ENCODE results near the gene RAB3IP. TPM values are rescaled to one million over a fixed set of nuclear protein-coding genes. Genes with fewer than 3 reads are reported as not detected.

RAB3IP gene
- total and polyA plus RNA-seq, 9 donors, result 3.9 to 31.7 (median 6.7) TPM

DNA sequence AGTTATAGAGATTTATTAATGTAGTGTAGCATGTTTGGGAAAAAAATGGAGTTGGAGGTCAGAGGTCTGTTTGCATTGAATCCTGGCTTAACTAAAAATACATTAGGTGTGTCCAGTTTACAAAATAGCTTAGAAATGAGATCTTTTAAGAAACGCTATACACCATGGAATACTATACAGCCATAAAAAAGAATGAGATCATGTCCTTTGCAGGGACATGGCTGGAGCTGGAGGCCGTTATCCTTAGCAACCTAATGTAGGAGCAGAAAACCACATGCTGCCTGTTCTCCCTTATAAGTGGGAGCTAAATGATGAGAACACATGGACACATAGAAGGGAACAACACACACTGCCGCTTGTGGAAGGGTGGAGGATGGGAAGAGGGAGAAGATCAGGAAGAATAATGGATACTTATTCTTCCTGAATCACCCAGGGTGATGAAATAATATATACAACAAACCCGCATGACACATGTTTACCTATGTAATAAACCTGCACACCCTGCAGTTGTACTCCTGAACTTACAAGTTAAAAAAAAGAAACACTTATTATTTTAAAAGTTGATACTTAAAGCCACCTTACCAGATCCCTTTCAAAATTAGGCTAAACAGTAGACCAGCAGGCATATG lies 72.3 kb downstream of the RAB3IP start:
- no peak for TF ChIP-seq EP300 (IDR thresholded peaks at IDR 0.05)
- TF ChIP-seq, protein P1, sequence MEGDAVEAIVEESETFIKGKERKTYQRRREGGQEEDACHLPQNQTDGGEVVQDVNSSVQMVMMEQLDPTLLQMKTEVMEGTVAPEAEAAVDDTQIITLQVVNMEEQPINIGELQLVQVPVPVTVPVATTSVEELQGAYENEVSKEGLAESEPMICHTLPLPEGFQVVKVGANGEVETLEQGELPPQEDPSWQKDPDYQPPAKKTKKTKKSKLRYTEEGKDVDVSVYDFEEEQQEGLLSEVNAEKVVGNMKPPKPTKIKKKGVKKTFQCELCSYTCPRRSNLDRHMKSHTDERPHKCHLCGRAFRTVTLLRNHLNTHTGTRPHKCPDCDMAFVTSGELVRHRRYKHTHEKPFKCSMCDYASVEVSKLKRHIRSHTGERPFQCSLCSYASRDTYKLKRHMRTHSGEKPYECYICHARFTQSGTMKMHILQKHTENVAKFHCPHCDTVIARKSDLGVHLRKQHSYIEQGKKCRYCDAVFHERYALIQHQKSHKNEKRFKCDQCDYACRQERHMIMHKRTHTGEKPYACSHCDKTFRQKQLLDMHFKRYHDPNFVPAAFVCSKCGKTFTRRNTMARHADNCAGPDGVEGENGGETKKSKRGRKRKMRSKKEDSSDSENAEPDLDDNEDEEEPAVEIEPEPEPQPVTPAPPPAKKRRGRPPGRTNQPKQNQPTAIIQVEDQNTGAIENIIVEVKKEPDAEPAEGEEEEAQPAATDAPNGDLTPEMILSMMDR (IDR thresholded peaks at IDR 0.05), result no peak
- no peak for TF ChIP-seq POLR2A (IDR thresholded peaks at IDR 0.05)
- Histone ChIP-seq H3K27me3 (no peaks in the 10 kb centered on the region), H3K4me1 (ENCODE audit: insufficient read depth) (no peaks in the 10 kb centered on the region), H3K4me3 (no peak overlapping the region), H3K9me3 (peaks cover 0 to 8% of the 10 kb centered on the region in 2 donors), H3K27ac (no peak overlapping the region), H3K36me3 (no peaks in the 10 kb centered on the region)
- no peak for DNase-seq
- intact Hi-C loops (cut with DNase I), result no loop called here
- WGBS, 3 donors, result 69 to 85% (median 71%) methylated on average over 4 of the region's 4 CpGs

DNA sequence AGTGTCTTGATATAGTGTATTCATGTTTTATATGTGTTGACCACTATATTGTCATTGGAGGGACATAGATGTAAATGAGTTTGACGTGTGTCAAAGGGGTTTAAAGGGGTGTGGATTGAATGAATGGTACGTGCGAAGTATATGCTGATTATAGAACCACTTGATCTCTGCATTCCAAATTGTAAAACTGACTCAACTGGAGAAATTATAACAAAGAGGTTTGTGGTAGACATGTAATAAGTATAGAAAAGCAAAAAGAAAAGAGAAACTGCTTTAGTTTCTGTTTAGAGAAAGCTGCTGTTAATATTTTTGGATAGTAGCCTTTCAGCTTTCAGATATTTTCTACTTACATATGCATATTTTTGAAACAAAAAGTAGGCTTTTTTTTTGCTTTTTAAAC lies 77.4 kb downstream of the RAB3IP start:
- Histone ChIP-seq H3K9me3 (no peaks in the 10 kb centered on the region), H3K36me3 (no peaks in the 10 kb centered on the region), H3K27me3 (no peaks in the 10 kb centered on the region), H3K4me3 (no peak overlapping the region), H3K27ac (no peak overlapping the region), H3K4me1 (ENCODE audit: insufficient read depth) (no peaks in the 10 kb centered on the region)
- 79 to 87% (median 86%) methylated on average over 3 of the region's 3 CpGs for WGBS, 3 donors
- no peak for DNase-seq
- no peak for TF ChIP-seq EP300 (IDR thresholded peaks at IDR 0.05)
- TF ChIP-seq POLR2A (IDR thresholded peaks at IDR 0.05), result no peak
- TF ChIP-seq, protein P1 (IDR thresholded peaks at IDR 0.05), result no peak
- intact Hi-C loops (cut with DNase I), result no loop called here

- TF ChIP-seq POLR2A (IDR thresholded peaks at IDR 0.05), result no peak
- no peak for TF ChIP-seq EP300 (IDR thresholded peaks at IDR 0.05)
- TF ChIP-seq, protein P1 (IDR thresholded peaks at IDR 0.05), result no peak
- H3K4me3 ChIP-seq, result no peak overlapping the region
- intact Hi-C loops (cut with DNase I), result no loop called here
- H3K9me3 ChIP-seq, result no peaks in the 10 kb centered on the region
- WGBS, 3 donors, result 26 to 46% (median 46%) methylated on average over 6 of the region's 6 CpGs
- DNase-seq, result no peak
- H3K27ac ChIP-seq, result no peak overlapping the region
- no peaks in the 10 kb centered on the region for H3K36me3 ChIP-seq
- H3K4me1 ChIP-seq (ENCODE audit: insufficient read depth), result no peaks in the 10 kb centered on the region
- no peaks in the 10 kb centered on the region for H3K27me3 ChIP-seq
Measured at GRCh38 chr12:69821032-69821455, 82.4 kb downstream of the RAB3IP start.

DNA sequence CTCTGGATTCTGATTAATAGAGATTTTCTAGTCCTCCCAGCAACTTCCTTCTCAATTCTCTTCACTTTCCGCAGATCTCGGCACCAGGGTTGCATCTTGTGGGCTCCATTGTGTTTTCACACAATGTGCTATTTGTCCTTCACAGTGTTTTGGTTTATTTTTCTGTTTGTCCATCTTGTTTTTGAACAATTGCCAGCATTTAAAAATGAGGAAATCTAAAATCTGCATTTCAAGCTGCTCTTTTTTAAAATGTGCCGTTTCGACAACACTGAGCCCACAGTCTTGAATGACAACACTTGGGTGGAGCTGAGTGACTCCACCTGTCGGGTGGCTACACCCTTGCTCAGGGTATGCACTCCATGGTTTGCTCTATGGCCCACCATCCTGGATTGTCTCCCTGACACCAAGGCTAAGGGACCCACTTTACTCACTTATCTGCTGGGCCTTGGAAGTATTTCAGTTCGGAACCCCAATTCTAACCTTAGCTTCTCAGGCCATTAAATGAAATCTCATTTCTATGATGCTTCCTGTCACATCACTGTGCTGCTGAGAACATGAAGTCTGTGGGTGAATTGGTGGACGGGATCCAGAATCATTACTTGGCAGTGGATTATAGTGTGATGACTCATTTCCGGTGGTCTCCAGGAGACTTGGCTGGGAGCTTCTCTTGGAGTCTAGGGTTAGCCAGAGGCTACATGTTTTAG lies 82.9 kb downstream of the RAB3IP start:
- WGBS, 3 donors, result 20 to 31% (median 25%) methylated on average over 8 of the region's 8 CpGs
- no peaks in the 10 kb centered on the region for H3K27me3 ChIP-seq
- no peaks in the 10 kb centered on the region for H3K36me3 ChIP-seq
- no peak for DNase-seq
- no peak for TF ChIP-seq POLR2A (IDR thresholded peaks at IDR 0.05)
- TF ChIP-seq, protein P1 (IDR thresholded peaks at IDR 0.05), result no peak
- TF ChIP-seq EP300 (IDR thresholded peaks at IDR 0.05), result no peak
- no peak overlapping the region for H3K27ac ChIP-seq
- H3K9me3 ChIP-seq, result no peaks in the 10 kb centered on the region
- no peaks in the 10 kb centered on the region for H3K4me1 ChIP-seq (ENCODE audit: insufficient read depth)
- no peak overlapping the region for H3K4me3 ChIP-seq
- intact Hi-C loops (cut with DNase I), result no loop called here
